DMS153 treated with DMSO at 0.1 percent for 48 hours (cell line): ENCODE results near the gene PTTG2.
"Not testable (repeated sequence)": the region's sequence is repeated elsewhere in the genome, so short reads cannot be mapped to it uniquely, and the experiment has no call there.

Source experiments
- DNase-seq: peaks from one replicate; lab custom pipeline; 2025; ENCODE audit not compliant: unreplicated experiment; lab: John Stamatoyannopoulos, UW

The PTTG2 gene

DNA sequence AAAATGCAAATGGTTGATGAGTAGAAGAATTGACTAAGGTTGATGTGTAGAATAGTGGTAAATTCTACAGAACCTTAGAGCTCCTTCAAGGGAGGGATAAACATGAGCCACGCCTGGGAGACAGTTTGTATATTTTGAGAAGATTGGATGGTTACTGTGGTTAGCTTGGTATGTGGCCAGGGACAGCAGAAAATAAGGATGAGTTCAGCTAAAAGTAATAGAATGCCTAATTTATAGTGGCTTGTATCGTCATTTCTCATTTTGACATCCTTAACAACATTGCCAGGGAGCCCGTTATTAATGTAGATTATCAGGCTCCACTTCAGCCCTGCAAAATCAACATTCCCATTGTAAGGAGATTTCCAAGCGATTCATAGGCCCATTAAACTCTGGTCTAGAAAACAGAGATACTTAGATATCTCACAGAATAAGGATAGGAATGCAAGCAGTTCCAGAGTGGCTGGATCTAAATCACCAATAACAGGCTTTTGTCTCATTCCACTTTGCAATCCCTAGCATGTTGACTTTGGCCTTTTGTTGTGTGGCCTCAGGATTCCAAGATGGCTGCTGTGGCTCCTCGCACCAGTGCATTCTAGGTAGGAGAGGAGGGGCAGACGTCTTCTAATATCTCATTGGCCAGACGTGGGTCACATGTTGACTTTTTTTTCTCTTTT lies 6.4 kb upstream of the PTTG2 start:
- no peak for DNase-seq

DNA sequence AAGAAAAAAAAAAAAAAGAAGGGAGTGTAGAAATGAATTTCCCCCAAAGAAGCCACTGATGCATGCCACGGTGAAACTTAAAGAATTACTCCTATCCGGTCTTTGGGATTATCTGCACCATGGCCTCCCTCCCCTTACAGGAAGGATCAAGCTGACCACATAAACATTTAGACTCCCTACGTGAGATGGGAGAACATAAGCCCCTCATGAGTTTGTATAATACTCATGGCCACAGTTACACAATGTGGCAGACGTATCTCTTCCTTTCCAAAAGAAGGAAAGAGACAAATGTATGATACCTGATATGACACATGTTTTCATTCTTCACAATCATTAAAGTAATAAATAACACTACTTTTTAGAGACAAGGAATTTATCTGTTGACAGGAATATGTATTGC lies 3.3 kb upstream of the PTTG2 start:
- DNase-seq, result no peak

DNA sequence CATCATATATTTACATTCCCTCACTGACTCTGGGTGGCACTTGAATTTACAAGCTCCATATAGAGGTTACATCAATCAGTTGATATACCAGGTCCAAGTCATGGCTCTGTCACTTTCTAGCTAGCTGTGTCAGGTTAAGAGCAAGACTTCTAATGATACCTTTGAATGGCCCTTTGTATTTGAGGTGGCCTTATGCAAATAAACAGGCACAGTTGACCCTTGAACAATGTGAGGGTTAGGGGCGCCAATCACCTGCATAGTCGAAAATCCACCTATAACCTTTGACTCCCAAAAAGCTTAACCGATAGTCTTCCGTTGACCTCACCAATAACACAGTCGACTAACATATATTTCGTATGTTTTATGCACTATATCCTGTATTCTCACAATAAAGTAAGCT lies 1.3 kb upstream of the PTTG2 start:
- no peak for DNase-seq

DNA sequence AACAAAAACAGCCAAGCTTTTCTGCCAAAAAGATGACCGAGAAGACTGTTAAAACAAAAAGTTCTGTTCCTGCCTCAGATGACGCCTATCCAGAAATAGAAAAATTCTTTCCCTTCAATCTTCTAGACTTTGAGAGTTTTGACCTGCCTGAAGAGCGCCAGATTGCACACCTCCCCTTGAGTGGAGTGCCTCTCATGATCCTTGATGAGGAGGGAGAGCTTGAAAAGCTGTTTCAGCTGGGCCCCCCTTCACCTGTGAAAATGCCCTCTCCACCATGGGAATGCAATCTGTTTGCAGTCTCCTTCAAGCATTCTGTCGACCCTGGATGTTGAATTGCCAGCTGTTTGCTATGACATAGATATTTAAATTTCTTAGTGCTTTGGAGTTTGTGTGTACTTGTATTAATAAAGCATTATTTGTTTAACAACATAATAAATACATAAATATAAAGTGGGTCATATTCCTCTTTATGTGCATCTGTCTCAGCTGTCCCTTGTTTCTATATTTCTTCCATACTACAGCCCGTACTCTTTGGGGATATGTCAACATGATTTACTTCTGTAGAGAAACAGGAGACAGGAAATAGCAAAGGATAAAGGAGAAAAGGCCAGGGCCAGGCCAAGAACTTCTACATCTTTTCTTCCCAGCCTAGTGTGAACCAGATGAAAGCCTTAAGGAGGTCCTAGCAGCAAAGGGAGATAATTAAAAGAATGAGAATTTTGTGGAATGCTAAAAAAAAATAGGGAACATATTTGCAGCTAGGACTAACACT lies 667 bp downstream of the PTTG2 start:
- no peak for DNase-seq

DNA sequence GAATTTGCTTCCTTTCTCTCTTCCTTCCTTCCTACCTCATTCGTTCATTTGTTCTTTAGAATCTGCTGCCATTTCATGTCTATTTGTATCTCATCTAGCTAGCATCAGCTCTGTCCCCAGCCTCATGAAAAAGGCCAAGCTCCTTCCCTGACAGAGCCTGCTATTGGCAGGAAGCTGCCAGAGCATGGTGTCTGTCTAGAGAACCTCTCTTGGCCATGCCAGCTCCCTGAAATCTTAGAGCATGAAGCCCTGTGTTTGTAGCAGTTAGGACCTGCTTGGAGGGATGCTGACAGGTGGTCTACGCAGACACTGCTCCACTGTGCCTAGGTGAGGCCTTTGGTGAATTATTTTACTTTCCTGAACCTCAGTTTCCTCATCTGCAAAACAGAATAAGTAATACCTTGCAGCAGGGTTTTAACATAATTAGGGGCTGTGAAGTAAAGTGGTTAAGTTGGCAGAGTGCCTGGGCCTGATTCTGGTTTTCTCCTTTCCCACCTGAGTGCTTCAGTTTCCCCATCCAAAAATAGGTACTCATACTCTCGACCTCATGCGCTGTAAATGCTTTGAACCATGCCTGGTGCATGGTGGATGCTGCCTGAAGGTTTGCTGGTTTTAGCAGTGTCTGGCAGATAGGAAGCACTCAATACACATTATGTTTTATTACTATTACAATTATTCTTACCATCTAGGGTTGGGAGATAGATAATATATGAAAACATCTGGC lies 4.7 kb downstream of the PTTG2 start:
- DNase-seq, result no peak

DNA sequence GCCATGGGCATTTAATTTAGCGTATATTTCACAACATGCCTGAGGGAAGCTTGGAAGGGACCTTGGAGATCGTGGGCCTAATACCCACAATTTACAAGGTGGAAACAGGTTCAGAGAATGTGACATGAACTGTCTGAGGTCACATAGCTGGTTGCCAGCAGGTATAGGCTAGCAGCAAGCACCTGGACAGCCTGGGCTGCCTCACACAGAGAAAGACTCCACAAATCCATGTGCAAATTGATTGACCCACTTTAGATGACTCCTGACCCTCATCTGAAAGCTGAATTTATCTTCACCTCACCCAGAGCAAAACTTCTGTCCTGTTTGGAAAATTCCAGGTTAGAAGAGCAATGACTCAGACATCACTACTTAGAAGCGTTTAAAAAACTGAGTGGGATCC lies 5.8 kb downstream of the PTTG2 start:
- DNase-seq, result no peak

DNA sequence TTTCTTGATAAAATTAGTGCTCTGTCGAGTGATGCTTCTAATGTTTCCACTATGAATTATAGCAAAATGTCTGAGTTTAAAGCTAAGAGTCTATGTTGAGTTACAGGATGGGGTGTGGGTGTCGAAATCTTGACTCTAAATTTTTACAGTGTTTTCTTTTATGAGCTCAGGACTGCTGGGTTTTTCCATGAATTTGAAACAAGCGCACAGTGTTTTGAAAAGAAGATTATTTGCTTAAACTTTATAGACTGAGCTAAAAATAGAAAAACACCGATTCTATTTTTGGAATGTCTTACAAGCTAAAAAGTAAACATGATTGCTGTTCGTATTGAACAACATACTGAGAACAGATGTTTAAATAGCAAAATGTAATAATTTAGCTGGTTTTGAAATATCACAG lies 7.5 kb downstream of the PTTG2 start:
- no peak for DNase-seq

DNA sequence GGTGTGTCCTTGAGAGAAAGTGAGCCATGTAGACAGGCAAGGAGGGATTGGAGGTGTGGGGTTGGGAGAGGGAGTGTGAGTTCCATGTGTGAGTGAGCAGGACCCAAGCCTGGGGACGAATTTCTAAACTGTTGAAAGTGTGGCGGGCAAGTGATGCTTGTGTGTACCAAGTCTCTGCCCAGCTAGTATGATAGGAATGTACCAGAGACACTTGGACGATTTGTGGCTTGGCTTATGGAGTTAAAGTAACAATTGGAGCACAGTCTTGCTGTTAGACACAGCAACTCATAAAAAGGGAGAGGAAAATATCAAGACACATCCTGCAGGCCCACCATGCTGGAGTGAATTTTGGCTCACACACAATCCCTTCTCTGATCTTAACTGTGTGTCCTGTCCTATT lies 8.5 kb downstream of the PTTG2 start:
- DNase-seq, result no peak

DNA sequence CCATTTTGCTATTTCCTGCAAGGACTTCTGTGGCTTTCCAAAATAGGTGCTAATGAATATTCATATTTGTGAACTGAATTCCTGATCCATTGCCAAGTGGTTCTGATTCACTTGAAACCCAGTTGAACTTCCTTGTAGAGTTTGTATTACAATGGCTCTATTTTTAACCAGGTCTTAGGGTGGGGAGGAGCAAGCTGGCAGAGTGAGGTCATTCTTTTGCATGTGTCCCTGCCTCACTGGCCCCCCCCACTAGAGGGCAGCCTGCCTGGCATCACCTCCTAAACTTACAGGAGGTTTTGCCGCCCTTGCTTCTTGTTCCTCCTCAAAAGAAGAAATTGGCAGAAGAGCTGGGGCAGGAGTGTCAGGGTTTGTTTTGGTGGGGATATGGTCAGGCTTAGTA lies 10.5 kb downstream of the PTTG2 start:
- no peak for DNase-seq

DNA sequence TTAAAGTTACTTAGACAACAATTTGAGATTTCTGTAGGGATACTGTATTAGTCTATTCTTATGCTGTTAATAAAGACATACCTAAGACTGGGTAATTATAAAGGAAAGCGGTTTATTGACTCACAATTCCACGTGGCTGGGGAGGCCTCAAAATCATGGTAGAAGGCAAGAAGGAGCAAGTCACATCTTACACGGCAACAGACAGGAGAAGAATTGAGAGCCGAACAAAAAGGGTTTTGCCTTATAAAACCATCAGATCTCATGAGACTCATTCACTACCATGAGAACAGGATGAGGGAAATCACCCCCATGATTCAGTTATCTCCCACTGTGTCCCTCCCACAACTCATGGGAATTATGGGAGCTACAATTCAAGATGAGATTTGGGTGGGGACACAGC lies 11.0 kb downstream of the PTTG2 start:
- DNase-seq, result no peak

DNA sequence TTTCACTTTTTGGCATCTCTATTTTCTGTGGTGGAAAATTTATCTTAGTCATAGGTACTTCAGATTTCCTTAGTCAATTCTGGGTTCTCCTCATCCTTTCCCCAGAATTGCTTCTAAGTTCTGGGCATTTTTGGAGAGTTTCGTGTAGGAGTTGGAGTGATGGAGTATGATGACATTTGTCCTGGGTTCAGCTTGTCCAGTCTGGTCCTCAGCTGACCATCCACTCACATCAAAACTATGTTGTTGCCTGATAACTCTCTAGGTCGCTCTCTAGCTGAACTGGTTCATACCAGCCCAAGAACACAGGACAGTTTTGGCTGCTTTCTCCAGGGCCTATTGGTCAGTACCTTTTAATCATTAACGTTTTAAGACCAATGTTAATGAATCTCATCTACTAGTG lies 13.2 kb downstream of the PTTG2 start:
- no peak for DNase-seq

DNA sequence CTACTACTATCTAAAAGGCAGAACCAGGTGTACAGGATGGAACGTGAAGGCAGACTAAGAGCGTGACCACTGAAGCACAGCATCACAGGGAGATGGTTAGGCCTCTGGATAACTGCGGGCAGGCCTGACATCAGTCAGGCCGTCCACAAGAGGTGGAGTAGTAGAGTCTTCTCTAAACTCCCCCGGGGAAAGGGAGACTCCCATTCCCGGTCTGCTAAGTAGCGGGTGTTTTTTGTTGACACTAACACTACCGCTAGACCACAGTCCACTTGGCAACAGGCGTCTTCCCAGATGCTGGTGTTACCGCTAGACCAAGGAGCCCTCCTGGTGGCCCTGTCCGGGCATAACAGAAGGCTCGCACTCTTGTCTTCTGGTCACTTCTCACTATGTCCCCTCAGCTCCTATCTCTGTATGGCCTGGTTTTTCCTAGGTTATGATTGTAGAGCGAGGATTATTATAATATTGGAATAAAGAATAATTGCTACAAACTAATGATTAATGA lies 15.2 kb downstream of the PTTG2 start:
- not testable (repeated sequence) for DNase-seq

DNA sequence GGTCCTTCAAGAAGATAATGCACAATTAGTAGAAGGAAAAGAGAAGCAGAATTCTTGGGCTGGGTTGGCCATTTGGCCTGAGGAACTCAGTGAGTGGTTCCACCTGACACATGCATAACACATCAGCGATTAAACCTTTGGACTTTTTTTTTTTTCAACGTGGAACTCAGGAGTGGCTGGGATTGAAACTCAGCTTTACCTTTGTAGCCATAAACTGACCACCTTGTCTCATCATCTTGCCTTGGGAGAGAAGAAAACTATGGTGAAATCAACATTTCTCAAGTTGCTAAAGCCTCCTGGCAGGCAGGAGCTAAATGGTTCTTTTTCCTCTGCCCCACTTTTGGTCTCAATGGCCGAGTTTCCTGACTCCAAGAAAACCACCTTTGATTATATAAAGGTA lies 16.3 kb downstream of the PTTG2 start:
- DNase-seq, result no peak

DNA sequence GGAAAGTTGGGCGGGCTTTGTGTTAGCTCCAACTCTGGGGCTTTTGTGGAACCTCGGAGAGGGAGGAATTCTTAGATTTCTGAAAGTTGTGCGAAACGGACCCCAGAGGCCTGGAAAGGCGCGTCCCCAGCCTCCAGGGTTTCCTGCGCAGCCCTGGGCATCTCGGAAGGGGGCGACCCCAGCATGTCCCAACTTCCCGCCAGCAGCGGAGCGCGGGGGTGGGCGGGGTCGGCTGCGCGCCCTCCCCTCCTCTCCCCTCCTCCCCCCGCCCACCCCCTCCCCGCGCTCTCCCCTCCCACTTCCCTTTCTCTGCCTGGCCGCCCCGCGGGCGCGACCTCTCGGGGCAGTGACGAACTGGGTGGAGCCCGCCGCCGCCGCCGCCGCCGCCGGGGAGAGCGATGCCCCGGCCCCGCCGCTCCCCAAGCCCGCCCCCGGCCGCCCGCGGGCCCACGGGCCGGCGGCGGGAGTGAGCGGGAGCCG lies 16.8 kb downstream of the PTTG2 start:
- DNase-seq, result no peak

DNA sequence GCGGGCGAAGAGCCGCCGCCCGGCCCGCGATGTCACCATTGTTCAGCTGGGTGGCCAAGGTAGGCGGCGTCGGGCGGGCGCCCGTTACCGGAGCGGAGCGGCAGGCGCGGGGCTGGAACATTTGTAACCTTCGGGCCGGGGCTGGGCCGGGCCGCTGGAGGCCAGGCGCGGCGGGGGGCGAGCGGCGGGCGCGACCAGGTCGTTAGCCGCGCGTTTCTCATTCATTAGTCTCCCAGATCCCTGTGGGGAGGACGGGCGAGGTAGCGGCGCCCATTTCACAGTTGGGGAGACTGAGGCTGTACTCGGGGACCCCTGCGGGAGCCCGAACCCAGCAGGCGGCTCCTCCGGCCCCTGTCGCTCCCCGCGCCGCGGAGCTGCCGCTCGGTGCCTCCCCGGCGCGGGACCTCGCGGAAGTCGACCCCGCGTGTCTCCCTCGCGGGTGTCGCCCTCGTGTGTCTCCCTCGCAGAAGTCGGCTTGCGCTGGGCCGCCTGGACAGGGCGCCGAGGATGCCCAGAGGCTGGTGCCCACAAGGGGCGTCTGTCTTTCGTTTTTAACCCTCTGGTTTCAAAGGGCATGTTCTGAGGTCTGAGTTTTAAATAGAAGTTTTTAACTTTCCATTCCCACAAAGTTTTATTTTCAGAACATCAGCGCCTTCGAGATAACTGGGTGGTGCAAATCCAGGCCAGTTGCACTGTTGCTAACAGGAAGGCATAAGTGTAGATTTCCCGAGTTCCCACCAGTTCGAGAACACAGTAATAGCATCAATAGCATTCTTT lies 17.5 kb downstream of the PTTG2 start:
- DNase-seq, result no peak

DNA sequence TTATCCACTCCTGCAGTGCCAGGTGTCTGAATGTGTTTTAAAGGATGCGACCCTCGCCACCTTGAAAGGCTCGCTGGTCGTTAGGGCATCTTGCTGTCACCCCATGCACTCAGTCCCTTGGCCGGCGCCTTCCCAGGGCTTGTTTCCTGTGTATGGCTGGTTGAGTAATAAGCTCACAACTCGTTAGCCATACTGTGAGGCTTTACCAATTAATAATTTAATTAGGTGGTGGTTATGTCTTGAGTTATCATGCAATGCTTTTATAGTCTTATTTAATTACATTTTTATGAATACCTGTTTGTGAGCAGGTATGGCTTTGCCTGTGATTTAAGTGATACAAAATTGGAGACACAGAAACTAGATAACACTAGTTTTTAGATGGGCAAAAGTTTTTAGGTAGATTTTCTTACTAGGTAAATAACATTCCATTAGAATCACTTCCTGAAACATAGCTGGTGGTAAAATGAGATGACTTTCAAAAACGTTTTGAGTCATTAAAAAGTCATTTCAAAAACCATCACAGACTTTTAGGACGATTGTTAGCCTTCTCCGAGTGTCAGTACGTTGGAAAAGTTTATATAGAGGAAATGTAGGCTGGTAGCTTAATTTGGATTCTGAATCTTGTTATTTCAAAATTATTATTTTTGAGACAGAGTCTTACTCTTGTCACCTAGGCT lies 18.2 kb downstream of the PTTG2 start:
- no peak for DNase-seq

DNA sequence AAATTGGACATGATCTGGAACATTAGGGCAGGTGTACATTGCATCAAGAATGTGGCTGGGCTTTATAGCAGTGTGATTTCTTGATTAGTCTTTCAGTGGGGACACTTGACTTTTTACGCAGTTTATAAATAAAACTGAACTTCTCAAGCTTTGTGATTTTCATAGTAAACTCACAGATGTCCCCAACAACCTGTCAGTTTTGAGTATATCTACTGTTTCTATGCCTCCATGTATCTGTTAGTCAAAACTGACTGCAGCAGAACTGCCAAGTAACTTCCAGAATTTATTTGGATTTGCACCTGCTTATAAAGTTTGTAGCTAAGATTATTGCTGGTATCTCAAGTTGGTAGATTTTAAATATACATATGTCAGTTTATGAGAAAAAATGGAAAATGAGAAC lies 20.0 kb downstream of the PTTG2 start:
- DNase-seq, result no peak

DNA sequence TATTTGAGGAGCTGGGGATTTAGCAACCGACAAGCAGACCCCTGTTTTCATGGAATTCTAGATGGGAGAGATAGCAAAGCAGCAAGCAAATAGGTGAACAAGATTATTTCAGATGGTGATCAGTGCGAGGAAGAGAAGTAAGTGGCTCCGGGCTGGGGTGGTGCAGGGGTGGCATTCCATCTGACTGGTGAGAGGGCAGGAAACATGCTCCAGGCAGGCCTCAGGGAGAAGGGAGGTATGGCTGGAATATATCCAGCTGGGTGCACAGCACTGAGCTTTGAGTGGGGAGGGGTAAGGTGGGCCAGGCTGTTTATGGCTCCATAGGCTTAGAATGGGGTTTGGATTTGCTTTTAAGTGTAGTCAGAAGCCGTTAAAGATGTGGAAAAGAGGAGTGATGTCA lies 21.2 kb downstream of the PTTG2 start:
- no peak for DNase-seq

DNA sequence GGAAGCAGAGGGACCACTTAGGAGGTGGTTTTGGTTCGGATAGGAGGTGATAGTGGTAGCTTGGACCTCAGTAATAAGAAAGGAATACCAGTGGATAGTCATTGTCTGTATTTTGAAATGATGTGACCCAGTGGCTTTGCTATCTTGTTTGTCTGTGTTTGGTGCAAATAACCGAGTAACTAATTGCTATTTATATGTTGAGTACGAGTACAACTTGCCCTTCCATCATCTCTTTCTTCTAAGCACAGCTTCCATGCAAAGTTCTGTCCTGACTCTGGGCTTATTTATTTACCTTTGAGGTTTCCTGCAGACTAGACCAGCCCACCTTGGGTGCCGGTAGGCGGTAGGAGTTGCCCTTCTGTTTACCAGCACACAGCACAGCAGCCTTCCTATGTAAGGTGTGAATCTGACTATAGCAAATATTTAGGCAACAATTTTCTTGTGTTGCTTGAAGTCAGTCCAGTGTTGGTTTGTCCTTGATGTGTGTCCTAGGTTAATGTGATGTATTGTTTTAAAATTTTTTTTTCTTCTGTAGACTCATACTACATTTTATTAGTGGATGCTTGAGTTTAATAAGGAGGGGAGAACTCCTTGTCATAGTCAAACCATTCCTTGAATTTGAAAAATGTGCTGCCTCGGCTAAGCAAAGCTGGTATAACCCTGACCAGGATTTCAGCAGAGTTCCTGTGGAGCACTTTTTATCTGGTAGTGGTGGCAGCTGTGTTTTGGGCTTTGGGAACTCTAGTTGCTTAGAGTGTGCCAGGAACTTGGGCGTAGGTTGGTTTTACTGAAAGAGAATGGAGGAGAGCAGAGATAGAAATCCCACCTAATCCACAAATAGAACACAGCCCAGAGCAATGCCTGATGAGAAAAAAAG lies 21.9 kb downstream of the PTTG2 start:
- DNase-seq, result no peak

DNA sequence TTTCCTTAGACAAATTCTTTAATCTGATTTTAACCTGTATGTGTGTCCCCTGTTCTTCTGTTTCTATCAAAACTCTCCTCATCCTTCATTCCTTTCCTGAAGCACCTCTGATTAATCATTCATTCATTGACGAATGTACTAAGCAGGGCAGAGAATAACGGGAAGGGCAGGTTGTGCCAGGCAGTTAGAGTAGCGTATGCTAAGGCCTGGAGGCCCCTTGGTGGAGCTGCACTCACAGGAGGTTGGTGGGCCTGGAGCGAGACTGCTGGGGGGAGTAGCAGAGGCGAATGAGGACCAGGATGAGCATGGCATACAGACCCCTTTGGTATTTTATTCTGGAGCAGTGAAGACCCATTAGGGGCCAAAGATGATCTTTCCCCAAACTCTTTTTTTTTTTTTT lies 22.5 kb downstream of the PTTG2 start:
- DNase-seq, result no peak
